Sciatic nerve (tissue), 2 donors: ENCODE measurements around the gene ZNF737. TPM values are rescaled to one million over a fixed set of nuclear protein-coding genes. Genes with fewer than 3 reads are reported as not detected.
"Not testable (repeated sequence)": the region's sequence is repeated elsewhere in the genome, so short reads cannot be mapped to it uniquely, and the experiment has no call there.

Experiments used
- ATAC-seq: fragments of 200-7000 bp; cut with Tn5 transposase; one replicate; pipeline ENCODE4 v1.9.1; 2020; ENCODE audit warnings: mild to moderate bottlenecking, moderate library complexity
- DNase-seq: peaks from one replicate; pipeline ENCODE4 v3.0.0-alpha.2; 2020; ENCODE audit warnings: low spot score
- intact Hi-C: fragments of 100-400 bp; cut with DNase I; formaldehyde crosslinking; loops from one replicate; pipeline ENCODE4 v1.14.2; 2022
- total RNA-seq: library from RNA; stranded (reverse); fragmentation: NEBNext Ultra II Directional; extraction: Animal tissue kit (Norgen Biotek cat#: 25700); gene quantifications from one replicate; pipeline ENCODE4 v1.2.1, GENCODE V29; 2021
- donor health status: DM: no; HTN: no; CAD: no.
- donor health status: DM: no; HTN: no; CAD: no.

ZNF737 gene
- 17.4 TPM for total RNA-seq

DNA sequence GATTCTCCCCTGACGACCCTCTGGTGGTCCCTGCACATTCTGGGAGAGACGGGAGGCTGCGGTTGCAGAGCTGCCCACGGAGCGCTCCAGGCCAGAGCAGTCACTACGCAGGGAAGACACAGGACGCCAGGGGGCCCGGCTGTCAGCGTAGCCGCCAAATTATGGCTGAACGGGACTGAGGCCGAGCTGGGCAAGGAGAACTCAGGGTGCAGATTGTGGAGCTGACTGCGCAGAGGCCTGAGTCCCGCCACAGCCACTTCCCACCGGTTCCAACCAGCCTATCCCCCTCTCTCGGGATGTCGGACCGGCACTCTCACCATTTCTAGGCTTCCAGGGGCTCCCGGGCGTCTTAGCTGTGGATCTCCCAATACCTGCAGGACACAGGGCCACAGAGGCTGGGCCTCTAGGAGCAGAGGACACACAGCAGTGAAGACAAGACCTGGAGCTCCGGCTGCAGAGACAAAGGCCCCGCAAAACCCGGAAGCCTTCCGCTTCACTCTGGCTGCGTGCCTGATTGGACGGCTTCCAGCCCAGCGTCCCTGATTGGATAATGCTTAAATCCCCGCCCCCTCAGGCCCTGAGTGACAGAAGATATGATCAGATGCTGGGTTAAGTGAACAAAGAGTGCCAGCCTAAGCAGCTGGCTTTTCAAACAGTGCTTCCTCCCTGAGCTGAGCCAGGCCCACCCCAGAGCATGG is at the start of gene ZNF737:
Gene ZNF737, minus strand, starts transcription at position 461 of the 698 bp plus-strand sequence. Its CDS starts 141 bp downstream, at position 320.
- intact Hi-C loops: no loop called here

DNA sequence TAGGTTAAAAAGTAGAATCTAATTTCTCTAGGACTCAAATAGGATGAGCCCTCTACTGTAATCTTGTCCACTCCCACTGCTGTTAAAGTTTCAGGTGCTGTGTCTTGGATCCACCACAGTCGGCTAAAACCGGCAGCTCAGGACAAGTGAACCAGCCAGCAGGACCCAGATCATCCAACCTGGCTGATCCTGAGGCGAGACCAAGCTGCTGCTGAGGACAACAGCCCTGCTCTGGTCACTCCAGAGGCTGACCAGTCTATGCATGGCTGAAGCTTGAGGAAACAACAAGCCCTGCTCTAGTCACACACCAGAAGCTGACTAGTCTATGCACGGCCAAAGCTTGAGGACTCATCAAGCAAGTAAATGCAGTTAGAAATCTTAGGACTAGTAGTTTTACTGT is 49.4 kb upstream of the ZNF737 start:
- DNase-seq, ATAC-seq, intact Hi-C loops: not testable (repeated sequence)

More for the DNA sequence above, at the start of gene ZNF737:
- ATAC-seq (peak; percentile 99), DNase-seq (peak; percentile 98)

- no peak for ATAC-seq
- intact Hi-C loops: no loop called here
- no peak for DNase-seq
Observed at GRCh38 chr19:20612711-20613316, 47.2 kb upstream of the ZNF737 start.

- intact Hi-C loops: no loop called here
- ATAC-seq: no peak
- DNase-seq: no peak
Observed at GRCh38 chr19:20611866-20612265, 46.3 kb upstream of the ZNF737 start.

GRCh38 chr19:20607943-20608342 is 42.4 kb upstream of the ZNF737 start:
- intact Hi-C loops: no loop called here
- ATAC-seq (no peak), DNase-seq (no peak)

GRCh38 chr19:20558571-20558970 is 7.0 kb downstream of the ZNF737 start:
- no peak for ATAC-seq
- no peak for DNase-seq
- intact Hi-C loops: no loop called here

DNA sequence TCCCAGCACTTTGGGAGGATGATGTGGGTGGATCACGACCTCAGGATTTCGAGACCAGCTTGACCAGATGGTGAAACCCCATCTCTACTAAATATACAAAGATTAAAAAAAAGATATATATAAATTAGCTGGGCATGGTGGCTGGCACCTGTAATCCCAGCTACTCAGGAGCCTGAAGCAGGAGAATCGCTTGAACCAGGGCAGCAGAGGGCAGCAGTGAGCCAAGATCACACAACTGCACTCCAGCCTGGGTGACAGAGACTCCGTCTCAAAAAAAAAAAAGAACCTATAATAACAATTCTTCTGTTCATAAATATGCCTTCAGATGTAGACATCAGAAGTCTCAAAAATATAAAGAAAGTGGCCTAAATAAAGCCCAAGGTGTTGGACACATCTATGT is 7.6 kb downstream of the ZNF737 start:
- no peak for DNase-seq
- intact Hi-C loops: no loop called here
- ATAC-seq: no peak

- DNase-seq, intact Hi-C loops, ATAC-seq: not testable (repeated sequence)
Observed at GRCh38 chr19:20544667-20545333, 20.8 kb downstream of the ZNF737 start.

DNA sequence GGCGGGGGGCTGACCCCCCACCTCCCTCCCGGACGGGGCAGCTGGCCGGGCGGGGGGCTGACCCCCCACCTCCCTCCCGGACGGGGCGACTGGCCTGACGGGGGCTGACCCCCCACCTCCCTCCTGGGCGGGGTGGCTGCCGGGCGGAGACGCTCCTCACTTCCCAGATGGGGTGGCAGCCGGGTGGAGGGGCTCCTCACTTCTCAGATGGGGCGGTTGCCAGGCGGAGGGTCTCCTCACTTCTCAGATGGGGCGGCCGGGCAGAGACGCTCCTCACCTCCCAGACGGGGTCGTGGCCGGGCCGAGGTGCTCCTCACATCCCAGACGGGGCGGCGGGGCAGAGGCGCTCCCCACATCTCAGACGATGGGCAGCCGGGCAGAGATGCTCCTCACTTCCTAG is 35.3 kb downstream of the ZNF737 start:
- DNase-seq, intact Hi-C loops, ATAC-seq: not testable (repeated sequence)

DNA sequence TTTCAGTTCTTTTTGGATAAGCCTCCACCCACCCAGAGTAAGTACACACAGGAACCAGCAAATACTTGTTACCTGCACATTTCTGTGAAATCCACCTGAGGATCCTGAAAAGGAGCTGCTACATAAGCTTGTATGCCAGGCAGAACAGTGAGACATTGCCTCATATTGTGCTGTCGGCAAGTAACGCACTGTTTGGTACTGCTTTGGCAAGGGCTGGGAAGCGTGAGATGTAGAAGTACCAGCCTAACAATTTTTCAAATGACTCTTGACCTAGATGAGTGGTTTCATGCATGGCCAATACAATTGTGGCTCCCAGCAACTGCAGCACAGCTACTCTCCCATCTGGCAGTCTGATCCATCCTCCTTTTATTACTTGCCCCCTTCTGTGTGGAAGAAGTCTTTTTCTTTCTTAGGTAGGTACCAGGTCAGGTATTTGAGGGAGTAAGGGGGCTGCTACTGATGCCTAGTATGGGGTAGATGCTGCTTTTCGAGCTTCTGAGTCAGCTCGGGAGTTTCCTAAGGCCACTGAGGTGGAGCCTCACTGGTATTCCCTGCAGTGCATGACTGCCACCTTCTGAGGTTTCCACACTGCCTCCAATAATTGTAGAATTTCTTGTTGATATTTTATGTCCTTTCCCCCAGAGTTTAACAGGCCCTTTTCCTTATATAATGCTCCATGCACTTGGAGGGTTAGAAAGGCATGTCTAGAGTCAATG is 52.2 kb downstream of the ZNF737 start:
- intact Hi-C loops: no loop called here
- no peak for DNase-seq
- no peak for ATAC-seq

GRCh38 chr19:20503476-20503875 is 62.1 kb downstream of the ZNF737 start:
- intact Hi-C loops: no loop called here
- ATAC-seq (no peak), DNase-seq (no peak)

Other genes with a start within 250 kb of the ZNF737 start
- 19.7 TPM for gene ZNF626, start 95.8 kb upstream of the ZNF737 start, total RNA-seq
- 6.0 TPM for gene ZNF66, start 210.5 kb upstream of the ZNF737 start, total RNA-seq